Measurements from ENCODE around the gene FBXW8. TPM values are rescaled to one million over a fixed set of nuclear protein-coding genes. Genes with fewer than 3 reads are reported as not detected.

The FBXW8 gene
- polyA plus RNA-seq, 1 donor (not counting 4 experiments of a cell fraction or from before 2014, with no cell fraction given): 5.0 TPM

DNA sequence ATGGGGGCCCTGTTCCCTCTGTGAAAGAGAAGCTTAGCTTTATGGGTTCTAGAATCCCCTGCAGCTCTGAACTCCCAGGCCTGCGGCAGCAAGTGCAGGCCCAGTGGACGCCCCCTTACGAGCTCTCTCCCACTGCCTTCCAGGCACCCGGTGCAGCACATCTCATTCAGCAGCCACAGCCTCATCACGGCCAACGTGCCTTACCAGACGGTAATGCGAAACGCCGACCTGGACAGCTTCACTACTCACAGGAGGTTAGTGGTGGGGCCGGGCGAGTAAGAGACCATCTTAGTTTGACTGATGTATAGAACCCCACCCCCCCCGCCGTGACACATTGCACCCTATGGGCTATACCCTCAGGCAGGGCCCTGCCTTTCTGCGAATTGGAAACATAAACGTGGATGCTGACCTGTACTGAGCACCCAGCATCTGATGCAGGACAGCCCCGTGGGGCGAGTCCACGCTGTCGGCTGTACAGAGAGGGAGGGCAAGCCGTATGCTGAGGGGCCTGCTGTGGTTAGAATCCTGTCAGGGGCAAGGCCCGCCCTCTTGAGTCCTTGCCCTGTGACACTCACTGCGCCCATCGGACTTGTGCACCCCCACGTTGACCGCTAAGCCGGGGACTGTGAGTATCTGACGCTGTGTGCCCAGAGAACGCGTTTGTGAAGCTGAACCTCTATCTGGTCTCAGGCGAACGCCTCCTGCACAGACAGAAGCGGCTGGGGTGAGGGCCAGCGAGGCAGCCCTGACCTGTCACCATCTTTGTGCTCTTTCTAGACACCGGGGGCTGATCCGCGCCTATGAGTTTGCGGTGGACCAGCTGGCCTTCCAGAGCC, 116.7 kb downstream of the FBXW8 start:
- no peak overlapping the region for H3K27ac ChIP-seq (ENCODE audit: control insufficient read depth, insufficient read depth, low read length)
- no peak overlapping the region for H3K4me3 ChIP-seq (ENCODE audit: control insufficient read depth in 2 of 3, extremely low read depth in 1 of 3, insufficient read depth in 2 of 3, low read depth in 1 of 3, low read length in 3 of 3)
- dilution Hi-C loops (cut with MboI; ENCODE audit: extremely low pct_ligation_motif_present, low sequenced_read_pairs): no loop called here
- H3K4me2 ChIP-seq (ENCODE audit: control insufficient read depth, extremely low read depth, insufficient read depth, low read depth, low read length): no peak overlapping the region
- FAIRE-seq (no peak), DNase-seq (ENCODE audit: low read depth, low spot score) (no peak)
- H3K4me1 ChIP-seq (ENCODE audit: control insufficient read depth, extremely low read depth, insufficient read depth, low read length): no peaks in the 10 kb centered on the region
- H2AFZ ChIP-seq (ENCODE audit: control insufficient read depth, low read length): no peak overlapping the region
- no peaks in the 10 kb centered on the region for H4K20me1 ChIP-seq (ENCODE audit: control insufficient read depth, extremely low read depth, insufficient read depth, low read length)
- no peak overlapping the region for H3K9ac ChIP-seq (ENCODE audit: control insufficient read depth, extremely low read depth, insufficient read depth, low read length)
- H3K36me3 ChIP-seq (ENCODE audit: control insufficient read depth in 2 of 2, extremely low read depth in 1 of 2, insufficient read depth in 2 of 2, low read length in 2 of 2): peaks cover 14 to 15% of the 10 kb centered on the region in 2 experiments
- H3K79me2 ChIP-seq (ENCODE audit: control insufficient read depth, insufficient read depth, low read length): no peaks in the 10 kb centered on the region
- H3K9me3 ChIP-seq (ENCODE audit: control insufficient read depth, low read depth, low read length): no peaks in the 10 kb centered on the region
- H3K27me3 ChIP-seq (ENCODE audit: control insufficient read depth, extremely low read depth, insufficient read depth, low read length): peaks cover 5% of the 10 kb centered on the region
- H3K9me1 ChIP-seq (ENCODE audit: control insufficient read depth, extremely low read depth, insufficient read depth, low read length): no peaks in the 10 kb centered on the region
- TF ChIP-seq EZH2 (IDR thresholded peaks at IDR 0.05; ENCODE audit: low read length) (no peak), CTCF (optimal IDR thresholded peaks at IDR 0.05 in 1 of 3, IDR thresholded peaks at IDR 0.05 in 1 of 3, conservative IDR thresholded peaks at IDR 0.05 in 1 of 3; ENCODE audit: extremely low read depth in 1 of 3, insufficient read depth in 2 of 3, low read length in 3 of 3) (no peak)

DNA sequence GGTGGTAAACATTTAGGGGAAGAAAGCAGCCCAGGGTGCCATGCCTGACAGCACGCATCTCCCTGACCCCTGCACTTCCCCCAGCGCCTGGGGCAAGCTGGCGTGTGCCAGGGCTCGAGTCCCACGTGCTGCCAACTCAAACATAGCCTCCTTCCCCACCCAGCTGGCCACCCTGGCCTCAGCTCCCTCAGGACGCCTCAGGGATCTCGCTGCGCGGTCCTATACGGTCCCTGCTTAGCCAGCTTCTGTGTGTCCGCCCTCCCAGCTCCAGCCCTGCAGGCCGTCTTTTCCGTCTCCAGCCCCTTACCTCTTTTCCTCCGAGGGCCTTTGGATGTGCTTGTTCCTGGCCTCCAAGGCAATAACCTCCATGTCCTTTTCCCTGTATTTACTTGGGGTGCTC, 117.5 kb downstream of the FBXW8 start:
- Histone ChIP-seq H4K20me1 (ENCODE audit: control insufficient read depth, extremely low read depth, insufficient read depth, low read length) (no peaks in the 10 kb centered on the region), H3K4me1 (ENCODE audit: control insufficient read depth, extremely low read depth, insufficient read depth, low read length) (no peaks in the 10 kb centered on the region), H3K4me2 (ENCODE audit: control insufficient read depth, extremely low read depth, insufficient read depth, low read depth, low read length) (no peak overlapping the region), H3K36me3 (ENCODE audit: control insufficient read depth in 2 of 2, extremely low read depth in 1 of 2, insufficient read depth in 2 of 2, low read length in 2 of 2) (peaks cover 14 to 15% of the 10 kb centered on the region in 2 experiments), H3K27me3 (ENCODE audit: control insufficient read depth, extremely low read depth, insufficient read depth, low read length) (peaks cover 13% of the 10 kb centered on the region), H3K79me2 (ENCODE audit: control insufficient read depth, insufficient read depth, low read length) (no peaks in the 10 kb centered on the region), H3K9me3 (ENCODE audit: control insufficient read depth, low read depth, low read length) (no peaks in the 10 kb centered on the region), H2AFZ (ENCODE audit: control insufficient read depth, low read length) (no peak overlapping the region), H3K9ac (ENCODE audit: control insufficient read depth, extremely low read depth, insufficient read depth, low read length) (no peak overlapping the region), H3K9me1 (ENCODE audit: control insufficient read depth, extremely low read depth, insufficient read depth, low read length) (no peaks in the 10 kb centered on the region), H3K27ac (ENCODE audit: control insufficient read depth, insufficient read depth, low read length) (no peak overlapping the region), H3K4me3 (ENCODE audit: control insufficient read depth in 2 of 3, extremely low read depth in 1 of 3, insufficient read depth in 2 of 3, low read depth in 1 of 3, low read length in 3 of 3) (no peak overlapping the region)
- TF ChIP-seq EZH2 (IDR thresholded peaks at IDR 0.05; ENCODE audit: low read length): no peak
- no peak for TF ChIP-seq CTCF (optimal IDR thresholded peaks at IDR 0.05 in 1 of 3, IDR thresholded peaks at IDR 0.05 in 1 of 3, conservative IDR thresholded peaks at IDR 0.05 in 1 of 3; ENCODE audit: extremely low read depth in 1 of 3, insufficient read depth in 2 of 3, low read length in 3 of 3)
- dilution Hi-C loops (cut with MboI; ENCODE audit: extremely low pct_ligation_motif_present, low sequenced_read_pairs): no loop called here
- FAIRE-seq (no peak), DNase-seq (ENCODE audit: low read depth, low spot score) (no peak)

Measured in keratinocyte (primary cell).